ENCODE measurements around the gene RERE. TPM values are rescaled to one million over a fixed set of nuclear protein-coding genes. Genes with fewer than 3 reads are reported as not detected.

Gene RERE
- total RNA-seq, 6 experiments from 2014 or later, result 36.5 to 41.6 (median 37.5) TPM

DNA sequence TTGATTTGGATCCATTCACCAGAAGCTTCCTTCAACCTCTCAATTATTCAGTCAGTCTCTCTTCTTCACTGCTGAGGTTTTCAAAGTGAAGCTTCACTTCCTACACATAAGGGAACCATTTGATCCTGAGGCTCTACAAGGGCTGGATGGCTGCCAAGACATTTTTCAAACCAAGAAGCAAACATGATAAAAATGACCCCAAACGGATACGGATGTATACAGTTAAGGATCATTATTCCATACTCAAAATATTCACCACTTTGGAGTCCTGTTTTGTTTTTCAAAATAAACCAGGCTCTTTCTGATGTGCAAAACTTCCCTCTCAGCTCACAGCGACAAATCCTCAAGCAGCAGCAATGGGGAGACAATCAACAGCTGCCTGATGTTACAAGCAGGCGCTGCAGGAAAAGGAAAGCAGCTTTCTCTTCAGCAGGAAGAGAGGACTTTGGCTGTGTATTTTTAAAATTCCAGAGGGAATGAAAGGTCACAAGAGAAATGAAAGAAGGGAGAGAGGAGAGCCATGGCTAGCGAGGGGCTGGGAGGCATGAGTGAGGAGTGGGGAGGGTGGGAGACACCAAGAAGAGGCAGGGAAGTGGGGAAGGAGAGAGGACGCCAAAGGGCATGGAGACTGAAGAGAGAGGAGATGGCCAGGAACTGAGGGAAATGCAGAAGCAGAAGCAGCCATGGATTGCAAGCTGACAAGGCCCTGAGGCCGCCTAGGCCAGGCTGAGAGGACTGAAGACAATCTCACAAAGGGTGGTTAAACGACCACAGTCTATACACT is 354.1 kb downstream of the RERE start:
- H3K4me1 Mint-ChIP-seq (ENCODE audit: low read depth), result peaks cover 70% of the 10 kb centered on the region
- no peaks in the 10 kb centered on the region; the same call in 1 of the 2 replicates for H3K27me3 Mint-ChIP-seq (ENCODE audit: insufficient read depth)
- DNase-seq, result peak; percentile 40
- peak overlapping the region; percentile 96 for H3K27ac Mint-ChIP-seq
- TF ChIP-seq, protein P1, sequence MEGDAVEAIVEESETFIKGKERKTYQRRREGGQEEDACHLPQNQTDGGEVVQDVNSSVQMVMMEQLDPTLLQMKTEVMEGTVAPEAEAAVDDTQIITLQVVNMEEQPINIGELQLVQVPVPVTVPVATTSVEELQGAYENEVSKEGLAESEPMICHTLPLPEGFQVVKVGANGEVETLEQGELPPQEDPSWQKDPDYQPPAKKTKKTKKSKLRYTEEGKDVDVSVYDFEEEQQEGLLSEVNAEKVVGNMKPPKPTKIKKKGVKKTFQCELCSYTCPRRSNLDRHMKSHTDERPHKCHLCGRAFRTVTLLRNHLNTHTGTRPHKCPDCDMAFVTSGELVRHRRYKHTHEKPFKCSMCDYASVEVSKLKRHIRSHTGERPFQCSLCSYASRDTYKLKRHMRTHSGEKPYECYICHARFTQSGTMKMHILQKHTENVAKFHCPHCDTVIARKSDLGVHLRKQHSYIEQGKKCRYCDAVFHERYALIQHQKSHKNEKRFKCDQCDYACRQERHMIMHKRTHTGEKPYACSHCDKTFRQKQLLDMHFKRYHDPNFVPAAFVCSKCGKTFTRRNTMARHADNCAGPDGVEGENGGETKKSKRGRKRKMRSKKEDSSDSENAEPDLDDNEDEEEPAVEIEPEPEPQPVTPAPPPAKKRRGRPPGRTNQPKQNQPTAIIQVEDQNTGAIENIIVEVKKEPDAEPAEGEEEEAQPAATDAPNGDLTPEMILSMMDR (IDR thresholded peaks at IDR 0.05), result no peak
- peak overlapping the region; percentile 77 for H3K4me3 Mint-ChIP-seq
- no peaks in the 10 kb centered on the region for H3K9me3 Mint-ChIP-seq
- 0 out of 2 replicates have a peak, but pooled peaks cover 5% of the 10 kb centered on the region for H3K36me3 Mint-ChIP-seq (ENCODE audit: low read depth)

GRCh38 chr1:8462371-8462892 is 355.0 kb downstream of the RERE start:
- H3K9me3 Mint-ChIP-seq, result no peaks in the 10 kb centered on the region
- no peak for DNase-seq
- peaks cover 79% of the 10 kb centered on the region for H3K4me1 Mint-ChIP-seq (ENCODE audit: low read depth)
- 0 out of 2 replicates have a peak, but pooled peaks cover 5% of the 10 kb centered on the region for H3K36me3 Mint-ChIP-seq (ENCODE audit: low read depth)
- TF ChIP-seq, protein P1 (IDR thresholded peaks at IDR 0.05), result no peak
- H3K27ac Mint-ChIP-seq, result peak overlapping the region; percentile 73
- H3K27me3 Mint-ChIP-seq (ENCODE audit: insufficient read depth), result no peaks in the 10 kb centered on the region; the same call in 1 of the 2 replicates
- no peak overlapping the region for H3K4me3 Mint-ChIP-seq

DNA sequence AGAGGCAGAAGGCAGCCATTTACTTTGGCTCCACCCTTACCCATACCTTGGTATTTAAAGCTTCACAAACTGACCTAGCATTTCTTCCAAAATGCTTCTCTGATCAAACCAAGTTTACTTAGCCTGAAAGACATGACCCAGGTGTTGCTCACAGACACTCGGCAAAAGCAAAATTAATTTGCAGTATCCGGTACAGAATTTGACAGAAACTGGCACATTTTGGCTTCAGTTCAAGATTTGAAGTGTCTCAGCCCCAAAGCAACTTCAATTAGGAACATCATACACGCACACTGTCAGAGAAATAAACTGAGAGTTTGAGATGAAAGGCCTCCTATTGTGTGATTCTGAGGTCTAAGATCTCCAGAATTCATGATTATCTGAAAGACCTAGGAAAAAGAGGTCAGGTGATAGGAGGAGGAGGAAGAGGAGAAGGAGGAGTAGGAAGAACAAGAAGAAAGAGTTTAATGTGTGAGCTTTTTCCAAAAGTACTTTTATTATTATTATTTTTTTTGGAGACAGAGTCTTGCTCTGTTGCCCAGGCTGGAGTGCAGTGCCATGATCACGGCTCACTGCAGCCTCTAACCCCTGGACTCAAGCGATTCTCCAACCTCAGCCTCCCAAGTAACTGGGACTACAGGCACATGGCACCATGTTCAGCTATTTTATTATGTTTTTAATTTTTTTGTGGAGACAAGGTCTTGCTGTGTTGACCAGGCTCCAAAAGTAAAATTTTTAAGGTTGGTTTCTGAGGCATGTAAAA is 355.9 kb downstream of the RERE start:
- Mint-ChIP-seq H3K4me1 (ENCODE audit: low read depth) (peaks cover 80% of the 10 kb centered on the region), H3K27ac (peak overlapping the region; percentile 56), H3K27me3 (ENCODE audit: insufficient read depth) (no peaks in the 10 kb centered on the region; the same call in none of the 2 replicates), H3K36me3 (ENCODE audit: low read depth) (0 out of 2 replicates have a peak, but pooled peaks cover 5% of the 10 kb centered on the region), H3K4me3 (no peak overlapping the region), H3K9me3 (no peaks in the 10 kb centered on the region)
- TF ChIP-seq, protein P1 (IDR thresholded peaks at IDR 0.05), result no peak
- DNase-seq, result no peak

- Mint-ChIP-seq H3K27me3 (ENCODE audit: insufficient read depth) (no peaks in the 10 kb centered on the region; the same call in none of the 2 replicates), H3K36me3 (ENCODE audit: low read depth) (0 out of 2 replicates have a peak, but pooled peaks cover 5% of the 10 kb centered on the region), H3K27ac (no peak overlapping the region), H3K4me3 (no peak overlapping the region), H3K9me3 (no peaks in the 10 kb centered on the region), H3K4me1 (ENCODE audit: low read depth) (peaks cover 80% of the 10 kb centered on the region)
- TF ChIP-seq, protein P1 (IDR thresholded peaks at IDR 0.05), result no peak
- DNase-seq, result no peak
Measured at GRCh38 chr1:8460784-8461183, 356.7 kb downstream of the RERE start.

- Mint-ChIP-seq H3K27me3 (ENCODE audit: insufficient read depth) (no peaks in the 10 kb centered on the region; the same call in none of the 2 replicates), H3K9me3 (no peaks in the 10 kb centered on the region), H3K27ac (no peak overlapping the region), H3K4me1 (ENCODE audit: low read depth) (peaks cover 81% of the 10 kb centered on the region), H3K36me3 (ENCODE audit: low read depth) (0 out of 2 replicates have a peak, but pooled peaks cover 5% of the 10 kb centered on the region), H3K4me3 (no peak overlapping the region; the same call in 1 of the 2 replicates)
- TF ChIP-seq, protein P1 (IDR thresholded peaks at IDR 0.05), result no peak
- DNase-seq, result no peak
Measured at GRCh38 chr1:8460132-8460544, 357.3 kb downstream of the RERE start.

All from HFFc6 (cell line).